ENCODE data around the gene DDB1. TPM values are rescaled to one million over a fixed set of nuclear protein-coding genes. Genes with fewer than 3 reads are reported as not detected.

DDB1 gene
- total RNA-seq, 1 experiment from 2014 or later = 297 TPM

- H3K56ac ChIP-seq (ENCODE audit: insufficient read length, low read depth, low read length) = no peak overlapping the region
- no peak overlapping the region for H4K91ac ChIP-seq (ENCODE audit: insufficient read length, low read depth, low read length)
- no peak overlapping the region for H2AFZ ChIP-seq (ENCODE audit: low read length)
- no peak overlapping the region for H3K23ac ChIP-seq (ENCODE audit: insufficient read length, low read depth, low read length)
- H3K4me2 ChIP-seq (ENCODE audit: insufficient read depth, insufficient read length, low read length) = no peak overlapping the region
- no peak overlapping the region for H3K18ac ChIP-seq (ENCODE audit: insufficient read length, low read depth, low read length)
- no peak overlapping the region for H2BK20ac ChIP-seq (ENCODE audit: low read depth, low read length, poor library complexity, severe bottlenecking)
- H2AK5ac ChIP-seq (ENCODE audit: insufficient read length, low read length) = no peak overlapping the region
- WGBS (ENCODE audit: extremely low coverage, insufficient read length, low lambda C conversion rate) = no CpG with 5 or more reads among the region's 1 CpG
- no peaks in the 10 kb centered on the region for H3K79me1 ChIP-seq (ENCODE audit: insufficient read depth, low read depth, low read length, poor library complexity, severe bottlenecking)
- no peak overlapping the region for H2BK12ac ChIP-seq (ENCODE audit: insufficient read length, low read depth, low read length)
- no peak overlapping the region for H3K14ac ChIP-seq (ENCODE audit: insufficient read depth, low read length)
- peaks cover 28 to 32% of the 10 kb centered on the region in 2 experiments for H3K4me1 Mint-ChIP-seq
- peaks cover 14% of the 10 kb centered on the region for H3K23me2 ChIP-seq (ENCODE audit: insufficient read length, low read depth, low read length, poor library complexity, severe bottlenecking)
- H3K4ac ChIP-seq (ENCODE audit: low read depth, low read length) = no peak overlapping the region
- TF ChIP-seq CTCF (conservative IDR thresholded peaks at IDR 0.05) = no peak
- H3K9ac ChIP-seq (ENCODE audit: extremely low read depth, insufficient read length, low read length) = no peak overlapping the region
- H2BK15ac ChIP-seq (ENCODE audit: low read depth, low read length) = no peak overlapping the region
- peak overlapping the region in 2 of 3 experiments; percentile 9 to 14; a peak in 3 of 7 replicates for H3K27ac Mint-ChIP-seq
- no peak overlapping the region for H3T11ph ChIP-seq (ENCODE audit: low read length)
- no peak overlapping the region for H3K27ac ChIP-seq (ENCODE audit: insufficient read length, low read depth, low read length)
- H4K8ac ChIP-seq (replicated peaks; ENCODE audit: insufficient read length, low read depth, low read length) = no peak overlapping the region
- no peaks in the 10 kb centered on the region for H3K4me1 ChIP-seq (ENCODE audit: insufficient read depth, low read length)
- H3K9me3 ChIP-seq (ENCODE audit: control insufficient read depth, low read depth, low read length) = no peaks in the 10 kb centered on the region
- H4K20me1 ChIP-seq (ENCODE audit: control insufficient read depth, insufficient read depth, insufficient read length) = no peaks in the 10 kb centered on the region
- no peak overlapping the region; a peak in 1 of 5 replicates for H3K4me3 Mint-ChIP-seq
- H3K36me3 Mint-ChIP-seq (ENCODE audit: insufficient read depth in 1 of 3, low read depth in 3 of 3) = peaks cover 21 to 58% (median 45%) of the 10 kb centered on the region in 3 experiments; a peak in 6 of 7 replicates
- H2BK120ac ChIP-seq (ENCODE audit: low read depth, low read length, poor library complexity, severe bottlenecking) = no peak overlapping the region
- H3K27me3 ChIP-seq (ENCODE audit: insufficient read depth, low read length) = peaks cover 3% of the 10 kb centered on the region; the same call in 1 of the 2 replicates
- H3K27me3 Mint-ChIP-seq (ENCODE audit: low read depth) = peaks cover 15% of the 10 kb centered on the region
- H2BK5ac ChIP-seq (ENCODE audit: insufficient read length, low read length) = no peak overlapping the region
- no peak for DNase-seq
- H3K9me3 Mint-ChIP-seq = no peaks in the 10 kb centered on the region
- no peaks in the 10 kb centered on the region for H3K79me2 ChIP-seq (ENCODE audit: insufficient read depth, low read length)
- H4K5ac ChIP-seq (ENCODE audit: insufficient read length, low read depth, low read length) = no peak overlapping the region
Measured at GRCh38 chr11:61297341-61297740, 35.6 kb downstream of the DDB1 start.
